GM12875 (cell line): ENCODE data around the gene TMEM107.

Source experiments
- H3K4me3 ChIP-seq: one replicate; pipeline ENCODE4 v1.5.1; 2011; ENCODE audit warnings: low read depth, low read length, control low read depth
- TF ChIP-seq, protein P1 (sequence below): IDR thresholded peaks from 2 replicates; pipeline ENCODE4 v1.5.1; 2011; ENCODE audit warnings: low read depth, mild to moderate bottlenecking, control low read depth, inconsistent platforms, low read length, moderate library complexity, borderline replicate concordance; ENCODE audit not compliant: insufficient read depth

Gene TMEM107

DNA sequence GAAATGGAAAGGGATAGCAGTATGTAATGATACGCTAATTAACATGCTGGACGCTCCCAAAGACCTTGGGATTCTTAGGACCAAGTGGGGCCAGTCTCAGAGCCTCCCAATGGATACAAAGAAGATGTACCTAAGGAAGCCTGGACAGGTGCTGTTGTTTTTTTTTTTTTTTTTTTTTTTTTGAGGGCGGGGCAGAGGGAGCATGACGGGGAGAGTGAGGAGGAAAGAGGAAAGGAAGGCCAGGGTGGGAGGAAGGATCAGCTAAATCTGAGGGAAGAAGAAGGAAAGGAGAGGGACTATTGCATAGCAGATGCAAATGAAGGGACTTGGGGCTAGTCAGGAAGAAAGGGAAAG is 16.0 kb downstream of the TMEM107 start:
- TF ChIP-seq, protein P1, sequence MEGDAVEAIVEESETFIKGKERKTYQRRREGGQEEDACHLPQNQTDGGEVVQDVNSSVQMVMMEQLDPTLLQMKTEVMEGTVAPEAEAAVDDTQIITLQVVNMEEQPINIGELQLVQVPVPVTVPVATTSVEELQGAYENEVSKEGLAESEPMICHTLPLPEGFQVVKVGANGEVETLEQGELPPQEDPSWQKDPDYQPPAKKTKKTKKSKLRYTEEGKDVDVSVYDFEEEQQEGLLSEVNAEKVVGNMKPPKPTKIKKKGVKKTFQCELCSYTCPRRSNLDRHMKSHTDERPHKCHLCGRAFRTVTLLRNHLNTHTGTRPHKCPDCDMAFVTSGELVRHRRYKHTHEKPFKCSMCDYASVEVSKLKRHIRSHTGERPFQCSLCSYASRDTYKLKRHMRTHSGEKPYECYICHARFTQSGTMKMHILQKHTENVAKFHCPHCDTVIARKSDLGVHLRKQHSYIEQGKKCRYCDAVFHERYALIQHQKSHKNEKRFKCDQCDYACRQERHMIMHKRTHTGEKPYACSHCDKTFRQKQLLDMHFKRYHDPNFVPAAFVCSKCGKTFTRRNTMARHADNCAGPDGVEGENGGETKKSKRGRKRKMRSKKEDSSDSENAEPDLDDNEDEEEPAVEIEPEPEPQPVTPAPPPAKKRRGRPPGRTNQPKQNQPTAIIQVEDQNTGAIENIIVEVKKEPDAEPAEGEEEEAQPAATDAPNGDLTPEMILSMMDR: no peak
- H3K4me3 ChIP-seq: no peak overlapping the region

DNA sequence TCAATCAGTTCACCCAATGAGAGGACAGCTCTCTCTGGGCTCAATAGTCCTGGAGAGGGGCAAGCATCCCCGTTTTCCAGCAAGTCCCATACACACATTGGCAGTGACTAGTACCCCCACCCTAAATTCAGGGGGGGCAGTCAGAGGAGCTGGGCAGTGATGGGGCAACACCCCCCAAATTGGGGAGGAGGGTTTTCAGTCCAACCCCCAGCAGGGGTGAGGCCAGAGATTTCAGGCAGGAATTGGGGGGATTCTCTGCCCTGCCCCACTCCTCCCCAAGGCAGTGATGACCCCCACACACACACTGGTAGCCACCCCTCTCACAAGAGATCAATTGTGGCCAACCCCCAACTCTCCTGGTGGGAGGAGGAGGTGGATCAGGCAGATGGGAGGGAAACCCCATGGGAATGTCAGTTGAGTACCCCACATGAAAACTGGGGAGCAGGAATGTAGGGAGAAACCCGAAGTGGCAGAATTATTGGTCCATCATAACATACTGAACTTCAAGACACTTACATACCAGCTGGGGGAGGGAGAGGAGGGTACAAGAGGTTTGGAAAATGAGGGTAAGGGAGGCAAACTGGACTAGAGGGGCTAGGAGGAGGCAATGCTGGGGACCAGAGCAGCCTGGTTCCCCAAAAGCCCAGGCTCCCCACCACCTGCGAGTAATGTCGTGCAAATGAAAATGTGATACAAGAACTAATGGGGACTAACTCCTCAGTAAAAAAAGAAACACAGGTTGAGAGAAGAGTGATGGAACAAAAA is 16.5 kb downstream of the TMEM107 start:
- TF ChIP-seq, protein P1: no peak
- H3K4me3 ChIP-seq: no peak overlapping the region

DNA sequence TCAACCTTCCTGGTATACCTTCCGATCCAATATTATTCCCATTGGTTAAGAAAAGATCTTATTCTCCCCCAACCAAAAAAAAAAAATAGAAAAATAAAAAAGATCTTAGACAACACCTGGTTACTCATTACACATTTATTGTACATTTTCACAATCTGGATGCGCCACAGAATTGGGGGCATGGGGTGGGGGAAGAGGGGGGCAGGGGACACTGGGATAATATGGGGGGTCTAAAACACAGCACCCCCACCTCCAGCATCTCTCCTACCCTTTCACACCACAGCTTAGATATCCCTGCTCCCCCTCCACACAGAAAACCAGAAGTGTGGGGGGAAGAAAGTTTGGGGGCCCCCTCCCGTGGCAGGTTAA is 17.2 kb downstream of the TMEM107 start:
- TF ChIP-seq, protein P1: no peak
- no peak overlapping the region for H3K4me3 ChIP-seq

DNA sequence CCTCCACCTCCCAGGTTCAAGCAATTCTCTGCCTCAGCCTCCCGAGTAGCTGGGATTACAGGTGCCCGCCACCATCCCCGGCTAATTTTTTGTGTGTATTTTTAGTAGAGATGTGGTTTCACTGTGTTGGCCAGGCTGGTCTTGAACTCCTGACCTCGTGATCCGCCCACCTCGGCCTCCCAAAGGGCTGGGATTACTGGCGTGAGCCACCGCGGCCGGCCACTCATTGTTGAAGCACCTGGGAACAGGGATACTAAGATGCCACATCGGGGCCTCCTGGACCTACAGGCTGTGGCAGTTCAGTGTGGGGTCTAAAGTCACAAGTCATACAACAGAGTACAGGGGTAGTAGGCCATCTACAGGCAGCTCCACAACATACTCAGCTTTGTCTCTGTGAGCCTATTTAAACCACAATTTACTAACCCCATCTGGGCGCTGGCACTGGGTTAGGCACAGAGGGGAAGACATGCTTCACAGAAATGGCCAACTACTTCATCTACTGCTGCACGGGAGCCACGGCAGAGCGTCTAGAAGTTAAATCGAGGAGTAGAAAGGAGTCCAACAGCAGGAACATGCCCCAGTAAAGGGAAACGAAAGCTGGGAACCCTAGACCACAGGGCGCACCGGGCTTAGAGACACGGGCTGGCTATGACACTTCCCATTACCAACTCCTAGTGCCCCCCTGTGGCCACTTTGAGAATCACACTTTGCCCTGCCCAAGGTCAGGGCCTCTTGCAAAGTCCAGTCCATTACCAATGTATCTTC is 17.7 kb downstream of the TMEM107 start:
- H3K4me3 ChIP-seq: no peak overlapping the region
- TF ChIP-seq, protein P1: peak; percentile 85

DNA sequence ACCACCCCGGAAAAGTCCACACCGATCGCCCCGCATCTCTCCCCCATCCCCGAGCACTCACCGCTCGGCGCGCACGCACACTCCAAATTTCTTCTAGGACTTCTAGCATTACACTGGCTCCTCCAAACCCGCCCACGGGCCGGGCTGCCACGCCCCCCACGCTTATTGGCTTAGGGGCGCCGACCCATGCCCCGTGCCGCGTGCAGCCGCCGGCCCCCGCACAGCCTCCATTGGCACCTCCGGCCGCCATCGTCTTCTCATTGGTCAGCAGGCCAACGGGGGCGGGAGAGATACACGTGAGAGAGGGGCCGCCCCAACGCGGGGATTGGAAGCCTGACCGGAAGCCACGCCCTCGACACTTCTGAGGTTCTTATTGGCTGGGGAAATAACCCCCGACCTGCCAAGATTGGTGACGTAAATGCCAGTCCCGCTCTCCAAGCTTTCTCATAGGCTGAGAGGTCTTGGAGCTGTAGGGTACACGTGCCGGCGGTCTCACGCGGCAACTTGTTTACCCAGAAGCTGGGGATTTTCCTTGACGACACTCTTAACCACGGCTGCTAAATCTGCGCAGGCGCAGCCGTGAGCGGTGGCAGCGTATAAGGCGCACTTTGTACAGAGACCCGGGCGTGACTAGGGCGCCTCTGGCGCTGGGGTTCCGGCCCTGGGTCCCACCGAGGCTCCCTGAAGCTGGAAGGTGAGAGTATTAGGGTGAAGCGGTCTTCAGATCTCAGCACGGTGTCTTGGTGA is 19.8 kb downstream of the TMEM107 start:
- TF ChIP-seq, protein P1: peak; percentile 24; the same call in 1 of the 2 replicates
- peak overlapping the region; percentile 68 for H3K4me3 ChIP-seq

DNA sequence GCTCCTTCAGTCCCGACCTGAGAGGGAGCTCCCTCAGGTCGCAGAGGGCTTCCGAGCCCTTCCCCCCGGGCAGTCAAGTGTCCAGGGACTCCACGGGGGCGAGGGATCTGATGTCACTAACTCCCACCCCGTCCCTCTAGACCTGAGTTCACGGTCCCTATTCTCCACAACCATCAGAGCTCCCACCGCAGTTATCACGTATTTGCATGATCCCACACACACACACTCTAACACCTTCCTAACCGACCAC is 20.3 kb downstream of the TMEM107 start:
- TF ChIP-seq, protein P1: no peak
- peak overlapping the region; percentile 68 for H3K4me3 ChIP-seq
